Stimulated activated CD4-positive, alpha-beta T cell treated with anti-CD3 and anti-CD28 coated beads, Interleukin-4, amount 100 ng/mL, for 1 hour (primary cell): ENCODE measurements around the gene RHBG.
A peak's percentile ranks its signal among the peaks of the same experiment; 100 is the strongest.

Source experiments
- DNase-seq: peaks from one replicate; pipeline ENCODE4 v3.0.0-alpha.2; 2020

RHBG gene

GRCh38 chr1:156409439-156409838, 40.4 kb downstream of the RHBG start:
- DNase-seq = no peak

DNA sequence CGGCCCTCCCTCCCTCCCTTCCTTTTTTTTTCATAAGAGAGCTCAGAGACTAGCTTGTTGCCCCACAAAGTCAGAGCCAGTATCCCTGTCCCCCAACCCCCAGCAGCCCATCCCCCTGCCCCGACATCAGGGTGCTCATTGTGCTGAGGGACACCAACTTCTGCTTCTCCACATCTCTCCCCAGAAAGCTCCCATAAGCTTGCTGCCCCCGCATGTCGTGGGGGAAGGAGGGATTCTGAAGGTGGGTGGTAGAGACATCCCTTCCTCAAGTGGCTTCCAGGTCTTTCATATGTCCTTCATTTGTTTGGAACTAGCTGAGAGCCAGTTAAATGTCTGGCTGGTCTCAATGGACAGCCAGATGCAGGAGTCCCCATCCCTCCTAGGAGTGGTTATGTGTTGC, 41.2 kb downstream of the RHBG start:
- no peak for DNase-seq

GRCh38 chr1:156410740-156411139, 41.7 kb downstream of the RHBG start:
- no peak for DNase-seq

- DNase-seq = no peak
Observed at GRCh38 chr1:156412653-156413321, 43.8 kb downstream of the RHBG start.

DNA sequence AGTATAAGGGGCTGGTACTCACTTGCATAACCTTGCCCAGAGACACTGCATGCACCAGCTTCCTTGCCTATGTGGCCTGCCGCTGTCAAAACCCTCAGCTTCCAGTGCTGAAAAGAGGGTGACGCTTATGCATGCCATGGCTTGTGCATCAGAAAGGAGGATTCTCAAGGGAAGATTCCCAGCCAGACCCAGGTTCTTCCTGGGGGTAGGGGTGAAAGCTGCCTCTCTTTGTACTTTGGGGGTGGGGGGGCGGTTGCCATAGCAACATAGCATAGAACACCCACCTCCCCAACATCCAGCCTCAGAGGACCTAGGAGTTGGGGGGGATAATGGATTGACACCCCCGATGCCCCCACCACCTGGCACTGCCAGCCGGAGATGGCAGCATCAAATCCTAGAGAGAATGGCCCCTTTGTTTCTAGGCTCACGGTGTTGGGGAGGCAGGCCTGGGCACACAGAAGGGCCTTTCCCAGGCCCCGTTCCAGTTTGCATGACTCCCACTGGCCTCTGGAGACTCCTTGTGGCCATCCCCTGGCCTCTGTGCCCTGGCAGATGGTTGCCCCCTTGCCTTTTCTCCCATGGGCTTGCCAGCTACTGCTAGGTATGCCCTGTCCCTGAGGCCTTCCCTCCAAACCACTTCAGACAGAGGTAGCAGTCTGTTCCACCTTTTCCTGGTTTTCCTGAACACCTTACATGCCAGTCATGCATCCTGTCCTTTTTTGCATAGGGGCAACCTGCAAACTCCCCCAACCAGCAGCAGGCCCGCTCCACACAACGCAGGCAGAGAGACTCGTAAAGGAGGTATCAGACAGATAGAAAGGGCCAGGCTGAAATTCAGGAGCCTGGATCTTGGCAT, 44.6 kb downstream of the RHBG start:
- no peak for DNase-seq

GRCh38 chr1:156414461-156415064, 45.6 kb downstream of the RHBG start:
- no peak for DNase-seq

DNA sequence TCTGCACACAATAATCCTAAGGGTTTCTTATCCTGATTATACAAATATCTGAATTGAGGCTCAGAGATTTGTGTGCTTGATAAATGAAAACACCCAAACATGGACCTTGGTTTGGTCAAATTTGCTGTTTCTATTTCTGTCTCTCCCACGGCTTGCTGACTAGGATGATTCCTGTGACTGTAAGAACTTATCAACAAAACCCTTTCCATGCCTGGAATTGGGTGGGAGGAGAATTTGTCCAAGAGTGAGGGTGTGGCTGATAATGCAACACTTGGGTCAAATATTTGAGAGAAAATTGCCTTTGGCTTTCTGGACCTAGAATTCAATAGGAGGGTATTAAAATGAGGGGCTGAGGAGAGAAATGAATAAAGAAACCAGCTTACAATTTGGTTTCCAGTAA, 48.0 kb downstream of the RHBG start:
- DNase-seq = no peak

DNA sequence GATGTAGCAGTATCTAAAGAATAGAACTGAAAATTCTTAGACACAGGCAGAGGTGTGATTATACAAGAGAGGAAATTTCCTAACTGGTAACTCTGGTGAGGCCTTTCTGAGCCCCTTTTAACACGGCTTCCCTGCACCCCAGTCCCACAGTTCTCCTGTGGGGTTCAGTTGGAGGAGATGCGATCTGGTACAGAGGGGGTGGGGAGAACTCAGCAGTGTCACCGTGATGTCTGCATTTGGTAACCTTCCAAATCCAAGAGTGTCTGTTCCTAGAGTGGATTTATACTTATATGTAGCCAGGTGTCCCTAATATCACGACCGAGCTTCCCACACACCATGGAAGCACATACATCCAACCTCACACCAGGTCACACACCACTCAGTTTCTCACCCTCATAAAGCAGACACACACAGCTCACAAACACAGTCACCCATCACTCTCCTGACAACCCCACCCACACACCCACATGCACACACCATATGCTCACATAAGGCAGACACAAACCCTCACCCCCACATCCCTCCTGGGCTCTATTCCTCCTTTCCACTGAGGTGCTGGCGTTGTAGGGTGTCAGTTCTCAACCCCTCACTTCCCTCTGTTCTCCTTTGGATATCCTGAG, 48.5 kb downstream of the RHBG start:
- DNase-seq = no peak

- DNase-seq = no peak
Observed at GRCh38 chr1:156418416-156419070, 49.5 kb downstream of the RHBG start.

- DNase-seq = peak; percentile 41
Observed at GRCh38 chr1:156419854-156420204, 50.8 kb downstream of the RHBG start.

DNA sequence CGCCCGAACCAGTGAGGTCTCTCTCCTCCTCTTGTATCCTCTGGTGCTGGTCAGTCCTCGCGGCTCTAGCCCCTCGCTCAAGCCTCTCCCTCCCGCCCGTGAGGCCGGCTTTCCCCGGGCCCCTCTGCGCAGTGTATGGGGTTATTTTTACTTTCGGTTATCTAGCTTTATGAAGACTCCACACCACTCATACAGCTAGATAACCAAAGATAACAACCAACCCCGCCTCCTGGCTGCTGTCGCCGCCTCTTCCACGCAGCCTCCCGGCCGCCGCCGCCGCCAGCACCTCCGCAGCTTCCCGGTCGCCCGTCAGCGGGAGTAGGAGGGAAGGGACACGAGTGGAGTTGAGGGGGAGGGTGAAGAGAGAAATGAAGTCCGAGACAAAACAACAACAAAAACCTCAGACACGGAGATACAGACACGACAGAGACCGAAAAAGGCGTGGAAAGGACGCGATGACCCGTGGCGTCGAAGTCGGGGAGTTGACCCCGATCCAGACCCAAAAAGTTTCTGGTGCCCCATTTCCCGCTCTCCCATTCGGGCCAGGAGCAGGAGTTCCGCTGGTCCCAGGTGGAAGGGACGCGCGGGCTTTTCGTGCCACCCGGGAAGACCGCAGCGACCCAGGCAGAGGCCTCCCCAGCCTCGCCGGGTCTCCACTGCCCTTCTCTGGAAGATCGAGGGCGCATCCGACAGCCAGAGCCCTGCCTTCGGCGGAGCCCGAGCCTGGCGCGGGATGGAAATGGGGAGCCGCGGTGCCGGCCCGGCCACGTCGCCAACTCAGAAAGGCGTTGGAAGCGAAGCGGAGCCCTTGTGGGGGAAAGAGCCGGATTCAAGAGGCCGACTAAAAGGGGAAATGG, 51.4 kb downstream of the RHBG start:
- DNase-seq = peak; percentile 54

- DNase-seq = peak; percentile 72
Observed at GRCh38 chr1:156421062-156421938, 52.3 kb downstream of the RHBG start.

GRCh38 chr1:156421939-156422601, 53.1 kb downstream of the RHBG start:
- DNase-seq = no peak

- DNase-seq = no peak
Observed at GRCh38 chr1:156422602-156423091, 53.6 kb downstream of the RHBG start.

- no peak for DNase-seq
Observed at GRCh38 chr1:156423422-156424352, 54.7 kb downstream of the RHBG start.

GRCh38 chr1:156424806-156425432, 55.9 kb downstream of the RHBG start:
- DNase-seq = no peak

- DNase-seq = no peak
Observed at GRCh38 chr1:156425943-156426342, 56.9 kb downstream of the RHBG start.

- no peak for DNase-seq
Observed at GRCh38 chr1:156427957-156428356, 58.9 kb downstream of the RHBG start.
